ENCODE data around the gene CD47.

Gene CD47

GRCh38 chr3:108008931-108009639 is 81.7 kb downstream of the CD47 start:
- no peak for DNase-seq

DNA sequence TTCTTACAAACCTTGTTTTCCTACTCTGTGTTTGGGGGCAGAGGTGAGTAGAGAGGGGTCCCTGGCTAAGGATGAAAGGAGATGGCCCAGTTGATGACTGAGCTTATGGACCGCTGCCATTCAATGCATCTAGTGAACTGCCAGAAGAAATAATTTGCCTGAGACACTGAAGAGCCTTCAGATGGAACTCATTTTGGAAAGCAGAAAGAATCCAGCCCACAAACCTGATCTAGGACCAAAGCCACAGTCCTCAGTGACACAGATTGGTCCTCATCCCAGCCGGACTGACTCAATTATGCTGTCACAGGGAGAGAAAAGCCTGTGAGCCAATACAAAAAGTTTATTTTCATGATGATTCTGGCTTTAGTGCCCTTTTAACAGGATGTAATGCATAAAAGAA is 82.7 kb downstream of the CD47 start:
- DNase-seq, result no peak

DNA sequence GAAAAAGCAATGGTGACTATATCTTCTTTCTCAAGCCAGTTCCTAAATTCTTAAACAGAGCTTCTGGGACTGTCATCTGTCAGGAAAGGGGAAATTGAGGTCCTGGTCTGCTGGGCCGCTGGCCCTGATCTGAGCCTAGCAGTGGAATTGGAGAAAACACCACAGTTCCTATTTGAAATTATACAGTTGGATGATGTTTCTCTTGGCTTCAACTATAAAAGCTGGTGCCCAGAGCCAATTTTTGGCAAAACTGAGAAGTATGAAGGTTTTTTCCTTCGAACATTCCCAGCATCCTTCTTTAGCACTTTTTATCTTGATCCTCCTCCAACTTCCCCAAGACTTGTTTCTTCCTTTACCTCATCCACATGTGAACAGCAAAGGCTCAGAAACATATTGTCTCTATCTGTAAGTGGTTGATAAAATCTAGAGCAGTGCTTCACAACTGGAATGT is 83.9 kb downstream of the CD47 start:
- no peak for DNase-seq

DNA sequence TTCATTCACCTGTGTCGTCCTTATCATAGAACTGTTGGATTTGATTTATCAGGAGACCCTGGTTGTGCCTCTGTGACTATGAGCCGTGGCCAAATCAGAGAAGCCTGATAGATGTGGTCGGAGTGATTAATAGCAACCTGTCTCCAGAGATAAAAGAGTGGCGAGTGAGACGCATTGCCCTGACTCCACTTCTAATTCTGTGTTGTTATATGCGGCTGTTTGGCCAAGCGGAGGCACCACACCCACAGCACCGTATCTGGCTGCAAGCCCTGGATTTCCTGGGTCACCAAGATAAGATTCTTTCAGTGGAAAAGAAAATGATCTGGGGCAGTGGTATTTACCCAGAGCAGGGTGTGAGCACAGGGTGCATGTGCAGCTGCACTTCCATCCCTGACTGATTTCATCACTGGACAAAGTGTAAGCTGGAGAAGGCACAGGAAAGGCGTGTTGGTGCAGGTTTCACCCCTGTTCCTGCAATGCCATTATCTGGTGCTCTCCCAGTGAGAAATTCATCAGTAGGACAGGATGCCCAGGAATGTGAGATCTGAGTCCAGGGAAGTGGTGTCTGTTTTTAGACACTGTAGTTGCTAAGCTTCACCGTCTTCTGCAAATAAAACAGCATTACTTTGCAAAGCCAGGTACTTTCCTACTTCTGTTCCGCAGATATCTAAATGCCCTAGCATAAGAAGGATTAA is 84.6 kb downstream of the CD47 start:
- DNase-seq, result no peak

- no peak for DNase-seq
These were observed 86.2 kb downstream of the CD47 start for GRCh38 chr3:108004647-108005046.

DNA sequence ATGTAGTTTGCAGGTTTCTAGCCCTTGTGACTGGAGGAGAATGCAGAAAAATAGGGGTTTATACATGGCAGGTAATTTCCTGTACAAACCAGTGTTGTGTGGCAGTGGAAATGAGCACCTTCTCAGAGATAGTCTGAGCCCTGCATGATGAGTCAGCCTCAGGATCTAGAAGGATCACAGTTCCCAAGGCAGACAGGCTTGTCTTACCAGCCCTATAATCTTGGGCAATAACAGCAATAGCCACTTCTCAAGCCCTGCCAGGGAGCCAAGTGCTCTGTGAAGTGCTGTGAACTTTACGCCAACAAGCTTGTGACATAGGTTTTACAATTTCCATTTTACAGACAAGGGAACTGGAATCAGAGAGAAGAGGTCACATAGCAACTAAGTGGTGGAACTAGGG is 89.4 kb downstream of the CD47 start:
- no peak for DNase-seq

DNA sequence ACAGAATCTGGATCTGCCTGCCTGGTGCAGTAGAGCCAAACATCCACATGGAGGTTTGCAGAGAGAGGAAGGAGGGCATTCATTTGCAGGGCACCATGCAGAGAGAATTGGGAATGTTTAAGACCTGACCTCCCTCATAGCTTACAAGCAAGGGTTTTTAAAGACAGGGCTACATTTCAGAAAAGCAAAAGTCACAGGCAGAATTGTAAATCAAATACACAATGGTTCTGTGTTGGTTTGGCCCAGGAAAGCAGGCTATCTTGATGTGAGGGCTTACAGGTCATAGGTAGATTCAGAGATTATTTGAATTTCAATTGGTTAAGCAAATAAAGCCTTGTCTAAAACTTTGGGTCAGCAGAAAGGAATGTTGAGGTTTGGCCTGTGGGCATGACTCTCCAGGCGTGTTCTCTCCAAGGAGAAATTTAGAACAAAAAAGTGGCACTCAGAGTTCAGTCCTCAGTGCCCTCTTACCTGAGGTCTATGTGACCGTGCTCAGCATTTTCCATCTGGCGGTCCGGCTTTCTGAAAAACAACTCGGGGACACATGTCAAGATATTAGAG is 91.5 kb downstream of the CD47 start:
- no peak for DNase-seq

GRCh38 chr3:107997671-107998070 is 93.2 kb downstream of the CD47 start:
- DNase-seq, result no peak

- no peak for DNase-seq
These were observed 95.0 kb downstream of the CD47 start for GRCh38 chr3:107995823-107996222.

GRCh38 chr3:107994956-107995715 is 95.7 kb downstream of the CD47 start:
- DNase-seq, result no peak

GRCh38 chr3:107994181-107994580 is 96.7 kb downstream of the CD47 start:
- no peak for DNase-seq

DNA sequence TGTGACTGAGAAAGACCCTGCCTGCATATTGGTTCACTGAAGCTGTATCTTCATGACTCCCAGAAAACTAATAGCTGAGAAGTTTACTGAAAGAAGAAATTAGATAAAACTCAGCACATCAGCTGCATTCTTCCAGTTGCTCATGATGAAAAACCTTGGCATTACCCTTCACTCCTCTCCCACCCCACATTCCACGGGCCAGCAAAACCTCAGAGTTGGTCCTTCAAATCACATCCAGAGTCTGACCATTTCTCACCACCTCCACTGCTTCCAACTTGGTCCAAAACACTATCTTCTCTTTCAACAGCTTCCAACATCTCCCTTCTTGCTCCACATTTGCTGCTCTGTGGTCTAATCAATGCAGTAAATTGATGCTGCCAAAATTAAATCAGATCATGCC is 97.1 kb downstream of the CD47 start:
- no peak for DNase-seq

Data from stimulated activated CD4-positive, alpha-beta T cell treated with anti-CD3 and anti-CD28 coated beads, Interleukin-15, amount 100 ng/mL, for 24 hours (primary cell).